Measurements from ENCODE around the gene LRMDA. TPM values are rescaled to one million over a fixed set of nuclear protein-coding genes. Genes with fewer than 3 reads are reported as not detected.

The LRMDA gene
- total and polyA plus RNA-seq, 2 donors, result 7.9 to 17.7 TPM

DNA sequence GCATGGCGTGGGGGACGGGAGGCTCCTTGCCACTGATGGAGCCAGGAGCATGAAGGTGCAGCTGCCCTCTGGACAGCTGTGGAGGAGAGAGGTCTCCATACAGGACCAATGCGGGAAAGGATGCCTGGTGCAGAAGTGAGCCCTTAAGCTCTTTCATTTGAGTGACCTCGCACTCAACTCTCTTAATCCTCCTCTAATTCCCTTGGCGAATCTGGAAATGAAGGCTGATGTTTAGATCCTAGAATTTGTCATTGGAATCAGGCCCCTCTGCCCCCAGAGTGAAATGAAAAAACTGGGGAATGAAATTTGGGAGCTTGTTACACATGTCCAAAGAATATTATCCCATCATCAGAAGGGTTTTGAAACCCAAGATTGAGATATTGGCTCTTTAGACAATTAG is 639.5 kb downstream of the LRMDA start:
- 70% methylated on average over 5 of the region's 5 CpGs for WGBS
- no peak overlapping the region for H3K4me3 ChIP-seq (ENCODE audit: low read depth, low read length)
- H3K4me1 ChIP-seq (ENCODE audit: insufficient read depth), result no peaks in the 10 kb centered on the region
- no peak for DNase-seq (ENCODE audit: extremely low spot score)
- H3K27ac ChIP-seq (ENCODE audit: low read depth), result no peak overlapping the region
- no peaks in the 10 kb centered on the region for H3K36me3 ChIP-seq (ENCODE audit: insufficient read depth)

DNA sequence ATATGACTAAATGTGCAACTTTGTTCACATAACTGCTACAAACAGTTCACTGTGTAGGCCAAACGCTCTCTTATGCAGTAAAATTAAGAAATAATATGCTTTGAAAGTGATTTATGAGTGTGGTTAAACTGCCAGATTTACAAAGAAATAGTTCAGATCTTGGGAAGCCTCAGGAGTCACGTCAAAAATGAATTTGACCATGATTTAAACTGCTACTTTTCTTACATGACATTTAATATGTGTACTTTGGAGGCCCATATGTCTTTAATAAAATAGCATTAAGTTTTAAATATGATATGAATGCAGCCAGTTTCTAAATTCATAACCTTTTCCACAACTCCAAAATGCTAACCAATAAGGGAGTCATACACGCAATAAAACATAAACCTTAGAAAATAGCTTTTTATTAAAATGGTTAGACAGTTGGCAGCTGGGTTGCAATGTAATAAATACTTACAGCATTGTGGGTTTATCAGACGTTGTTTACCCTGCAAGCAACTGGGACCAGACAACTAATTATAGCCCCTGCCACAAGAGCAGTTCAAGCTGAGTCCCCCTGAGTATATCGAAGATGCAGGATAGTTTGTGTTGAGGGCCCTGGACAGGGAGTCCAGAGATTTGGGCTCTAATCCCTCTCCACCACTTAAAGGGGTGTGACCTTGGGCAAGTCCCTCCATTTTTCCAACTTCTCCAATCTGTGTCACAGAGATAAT is 640.4 kb downstream of the LRMDA start:
- Histone ChIP-seq H3K4me3 (ENCODE audit: low read depth, low read length) (no peak overlapping the region), H3K4me1 (ENCODE audit: insufficient read depth) (no peaks in the 10 kb centered on the region), H3K27ac (ENCODE audit: low read depth) (no peak overlapping the region), H3K36me3 (ENCODE audit: insufficient read depth) (no peaks in the 10 kb centered on the region)
- 22% methylated on average over 5 of the region's 5 CpGs for WGBS
- peak; percentile 83 for DNase-seq (ENCODE audit: extremely low spot score)

GRCh38 chr10:76072384-76072783 is 641.0 kb downstream of the LRMDA start:
- no peaks in the 10 kb centered on the region for H3K36me3 ChIP-seq (ENCODE audit: insufficient read depth)
- no peaks in the 10 kb centered on the region for H3K4me1 ChIP-seq (ENCODE audit: insufficient read depth)
- no peak overlapping the region for H3K4me3 ChIP-seq (ENCODE audit: low read depth, low read length)
- H3K27ac ChIP-seq (ENCODE audit: low read depth), result no peak overlapping the region
- DNase-seq (ENCODE audit: extremely low spot score), result no peak

GRCh38 chr10:76073524-76073923 is 642.1 kb downstream of the LRMDA start:
- Histone ChIP-seq H3K4me3 (ENCODE audit: low read depth, low read length) (no peak overlapping the region), H3K36me3 (ENCODE audit: insufficient read depth) (no peaks in the 10 kb centered on the region), H3K4me1 (ENCODE audit: insufficient read depth) (no peaks in the 10 kb centered on the region), H3K27ac (ENCODE audit: low read depth) (no peak overlapping the region)
- no peak for DNase-seq (ENCODE audit: extremely low spot score)
- 86% methylated on average over 2 of the region's 2 CpGs for WGBS

DNA sequence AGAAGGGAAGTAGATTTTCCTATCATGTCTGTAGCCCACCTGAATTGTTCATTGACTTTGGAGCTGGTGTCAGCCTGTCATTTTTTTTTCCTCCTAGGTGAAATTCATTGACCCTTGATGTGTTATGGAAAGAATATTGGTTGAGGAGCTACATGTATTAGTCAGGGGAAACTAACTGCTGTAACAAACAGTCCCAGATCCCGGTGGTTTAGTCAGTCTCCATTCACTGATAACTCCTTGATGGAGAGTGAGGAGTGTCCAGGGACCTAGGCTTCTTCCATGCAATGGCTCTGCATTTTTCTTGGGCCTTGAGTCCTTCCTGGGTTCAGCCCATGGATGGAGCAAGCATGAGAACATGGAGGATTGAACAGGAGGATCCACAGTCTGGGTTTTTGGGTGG is 643.2 kb downstream of the LRMDA start:
- no peak overlapping the region for H3K27ac ChIP-seq (ENCODE audit: low read depth)
- no peaks in the 10 kb centered on the region for H3K4me1 ChIP-seq (ENCODE audit: insufficient read depth)
- H3K4me3 ChIP-seq (ENCODE audit: low read depth, low read length), result no peak overlapping the region
- WGBS, result 100% methylated on average over 1 of the region's 1 CpG
- DNase-seq (ENCODE audit: extremely low spot score), result no peak
- no peaks in the 10 kb centered on the region for H3K36me3 ChIP-seq (ENCODE audit: insufficient read depth)

GRCh38 chr10:76080451-76080850 is 649.0 kb downstream of the LRMDA start:
- Histone ChIP-seq H3K36me3 (ENCODE audit: insufficient read depth) (no peaks in the 10 kb centered on the region), H3K4me1 (ENCODE audit: insufficient read depth) (peaks cover 2% of the 10 kb centered on the region), H3K27ac (ENCODE audit: low read depth) (no peak overlapping the region), H3K4me3 (ENCODE audit: low read depth, low read length) (no peak overlapping the region)
- no peak for DNase-seq (ENCODE audit: extremely low spot score)

- Histone ChIP-seq H3K27ac (ENCODE audit: low read depth) (no peak overlapping the region), H3K4me1 (ENCODE audit: insufficient read depth) (peaks cover 2% of the 10 kb centered on the region), H3K4me3 (ENCODE audit: low read depth, low read length) (no peak overlapping the region), H3K36me3 (ENCODE audit: insufficient read depth) (no peaks in the 10 kb centered on the region)
- DNase-seq (ENCODE audit: extremely low spot score), result no peak
- WGBS, result 96% methylated on average over 3 of the region's 3 CpGs
Measured at GRCh38 chr10:76080991-76081390, 649.6 kb downstream of the LRMDA start.

DNA sequence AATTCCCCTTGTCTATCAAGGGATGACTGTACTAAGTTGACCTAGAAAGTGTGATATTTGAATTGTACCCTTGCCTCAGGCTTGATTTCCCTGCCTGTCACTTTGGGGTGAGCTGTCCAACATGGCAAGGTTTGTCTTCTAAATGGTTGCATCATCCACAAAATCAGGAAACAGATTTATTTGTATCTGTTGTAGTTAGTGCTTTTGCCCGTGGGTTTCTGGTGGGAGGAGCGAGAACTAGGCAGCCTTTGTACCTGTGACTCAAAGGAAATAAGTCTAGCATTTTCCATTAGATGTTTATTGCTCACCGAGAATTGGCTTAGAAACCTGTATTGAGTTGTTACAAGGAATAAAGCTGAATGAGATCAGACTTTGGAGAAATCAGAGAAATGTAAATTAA is 650.8 kb downstream of the LRMDA start:
- peaks cover 2% of the 10 kb centered on the region for H3K4me1 ChIP-seq (ENCODE audit: insufficient read depth)
- WGBS, result 88% methylated on average over 3 of the region's 3 CpGs
- no peak for DNase-seq (ENCODE audit: extremely low spot score)
- H3K36me3 ChIP-seq (ENCODE audit: insufficient read depth), result no peaks in the 10 kb centered on the region
- no peak overlapping the region for H3K27ac ChIP-seq (ENCODE audit: low read depth)
- no peak overlapping the region for H3K4me3 ChIP-seq (ENCODE audit: low read depth, low read length)

GRCh38 chr10:76082956-76083355 is 651.5 kb downstream of the LRMDA start:
- no peak for DNase-seq (ENCODE audit: extremely low spot score)
- no peaks in the 10 kb centered on the region for H3K36me3 ChIP-seq (ENCODE audit: insufficient read depth)
- 92% methylated on average over 1 of the region's 1 CpG for WGBS

DNA sequence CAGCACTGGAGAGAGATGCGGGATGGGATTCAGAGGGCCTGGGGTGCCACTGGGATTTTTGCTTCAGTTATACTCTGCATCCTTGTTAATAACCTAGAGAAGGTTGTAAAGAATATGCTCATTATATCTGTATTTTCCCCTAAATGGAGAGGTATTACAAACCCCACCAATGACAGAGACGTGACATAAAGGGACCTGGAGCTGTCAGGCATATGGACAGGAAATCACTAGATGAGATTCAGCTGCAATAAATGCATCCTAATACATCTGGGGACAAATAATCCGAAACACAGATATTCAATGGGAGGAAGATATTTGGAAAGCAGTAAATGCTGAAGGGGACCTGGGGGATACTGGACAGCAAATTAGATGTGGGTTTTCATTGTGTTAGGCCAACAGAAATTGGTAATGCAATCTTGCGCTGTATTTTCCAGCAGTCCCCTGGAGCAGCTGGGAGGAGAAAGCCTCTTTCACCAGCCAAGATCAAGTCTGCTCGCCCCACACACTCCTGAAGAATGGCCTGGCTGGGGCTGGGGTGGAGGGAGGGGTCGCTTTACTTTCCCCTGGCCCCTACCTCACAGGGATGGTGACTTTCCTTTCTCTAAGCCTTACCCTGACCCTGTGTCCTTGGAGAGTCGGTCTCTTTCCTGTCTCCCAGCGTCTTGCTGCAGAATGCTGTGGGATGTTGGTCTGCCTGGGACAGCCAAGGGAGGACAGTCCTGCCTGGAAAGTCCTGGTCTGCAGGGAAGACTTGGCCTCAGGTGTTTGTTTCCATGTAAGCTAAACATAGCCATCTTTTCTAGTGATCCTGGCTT is 653.8 kb downstream of the LRMDA start:
- Histone ChIP-seq H3K4me1 (ENCODE audit: insufficient read depth) (peaks cover 2% of the 10 kb centered on the region), H3K4me3 (ENCODE audit: low read depth, low read length) (no peak overlapping the region), H3K27ac (ENCODE audit: low read depth) (no peak overlapping the region), H3K36me3 (ENCODE audit: insufficient read depth) (no peaks in the 10 kb centered on the region)
- DNase-seq (ENCODE audit: extremely low spot score), result no peak
- 91% methylated on average over 8 of the region's 8 CpGs for WGBS

More at GRCh38 chr10:76082956-76083355, 651.5 kb downstream of the LRMDA start:
- peaks cover 2% of the 10 kb centered on the region for H3K4me1 ChIP-seq (ENCODE audit: insufficient read depth)
- H3K27ac ChIP-seq (ENCODE audit: low read depth), result no peak overlapping the region
- H3K4me3 ChIP-seq (ENCODE audit: low read depth, low read length), result no peak overlapping the region

DNA sequence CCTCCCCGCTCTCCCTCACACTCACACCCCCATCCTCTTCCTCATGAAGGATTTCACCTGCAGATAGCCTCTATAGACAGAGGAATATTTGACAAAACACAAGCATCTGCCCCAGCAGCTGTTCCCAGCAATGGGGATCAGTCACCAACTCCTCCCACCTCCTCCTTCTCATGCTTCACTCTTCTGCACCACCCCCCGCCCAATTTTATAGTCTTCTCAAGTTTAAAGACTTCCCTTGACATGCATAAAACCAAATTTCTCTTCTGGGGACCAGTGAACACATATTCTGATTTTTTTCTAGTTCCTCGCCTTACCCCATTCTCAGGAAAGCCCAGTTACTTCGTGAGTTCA is 654.4 kb downstream of the LRMDA start:
- Histone ChIP-seq H3K4me3 (ENCODE audit: low read depth, low read length) (no peak overlapping the region), H3K27ac (ENCODE audit: low read depth) (no peak overlapping the region), H3K4me1 (ENCODE audit: insufficient read depth) (peaks cover 2% of the 10 kb centered on the region), H3K36me3 (ENCODE audit: insufficient read depth) (no peaks in the 10 kb centered on the region)
- no peak for DNase-seq (ENCODE audit: extremely low spot score)
- 88% methylated on average over 4 of the region's 4 CpGs for WGBS

DNA sequence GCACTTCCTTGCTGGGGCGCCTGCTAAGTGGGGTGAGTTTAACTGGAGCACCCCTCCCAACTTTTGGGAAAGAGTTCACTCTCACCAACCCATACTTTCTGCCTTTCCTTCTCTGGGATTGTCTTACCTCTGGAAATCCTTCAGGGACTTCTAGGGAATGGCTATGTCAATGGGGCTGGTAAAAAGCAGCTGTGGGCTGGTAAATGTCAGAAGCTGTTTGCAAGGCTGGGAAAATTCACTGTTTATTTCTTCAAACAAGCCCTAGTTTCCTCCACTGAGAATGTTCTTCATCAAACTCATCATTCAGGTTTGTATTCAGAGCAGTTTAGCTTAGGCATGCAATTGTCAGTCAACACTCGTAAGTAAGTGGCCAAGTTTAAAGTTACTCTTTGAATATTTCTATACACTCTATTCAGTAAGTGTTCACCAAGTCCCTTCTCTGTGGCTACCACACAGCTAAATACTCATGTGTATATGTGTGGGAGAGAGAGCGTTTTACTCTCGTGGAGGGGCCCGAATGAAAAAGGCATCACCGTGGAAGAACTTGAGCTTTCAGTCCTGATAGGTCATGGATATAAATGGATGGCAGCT is 654.8 kb downstream of the LRMDA start:
- H3K27ac ChIP-seq (ENCODE audit: low read depth), result no peak overlapping the region
- H3K4me1 ChIP-seq (ENCODE audit: insufficient read depth), result peaks cover 2% of the 10 kb centered on the region
- 34% methylated on average over 6 of the region's 6 CpGs for WGBS
- H3K36me3 ChIP-seq (ENCODE audit: insufficient read depth), result no peaks in the 10 kb centered on the region
- no peak for DNase-seq (ENCODE audit: extremely low spot score)
- no peak overlapping the region for H3K4me3 ChIP-seq (ENCODE audit: low read depth, low read length)

GRCh38 chr10:76086761-76087639 is 655.6 kb downstream of the LRMDA start:
- WGBS, result 29% methylated on average over 9 of the region's 9 CpGs
- Histone ChIP-seq H3K4me1 (ENCODE audit: insufficient read depth) (peaks cover 2% of the 10 kb centered on the region), H3K36me3 (ENCODE audit: insufficient read depth) (no peaks in the 10 kb centered on the region), H3K4me3 (ENCODE audit: low read depth, low read length) (no peak overlapping the region), H3K27ac (ENCODE audit: low read depth) (no peak overlapping the region)
- peak; percentile 77 for DNase-seq (ENCODE audit: extremely low spot score)

Data from urinary bladder (tissue), 4 donors.